GM21390 (cell line): ENCODE results near the gene EMX1.

Experiments used
- ATAC-seq: cut with Tn5 transposase; IDR thresholded peaks from one replicate; pipeline ENCODE4 v1.9.1; 2021; ENCODE audit not compliant: unreplicated experiment

Gene EMX1

DNA sequence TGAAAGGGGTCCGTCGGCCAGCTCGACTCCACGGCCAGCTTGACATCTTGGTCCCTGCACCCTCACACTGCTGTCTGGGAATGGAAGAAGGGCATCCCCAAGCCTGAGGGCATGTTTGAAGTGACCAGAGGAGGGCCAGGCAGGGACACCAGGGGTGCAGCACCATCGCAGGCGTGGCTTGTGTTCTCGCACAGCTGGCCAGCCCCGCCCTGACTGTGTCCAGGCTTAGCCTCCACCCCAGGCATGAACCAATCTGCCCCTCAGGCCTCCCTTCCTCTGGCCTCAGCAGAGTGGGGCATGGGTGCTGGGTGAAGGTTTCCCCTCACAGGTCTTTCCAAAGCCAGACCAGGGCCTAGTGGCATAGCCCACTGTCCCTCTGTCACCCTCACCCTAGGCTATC is 25.0 kb downstream of the EMX1 start:
- ATAC-seq: no peak

DNA sequence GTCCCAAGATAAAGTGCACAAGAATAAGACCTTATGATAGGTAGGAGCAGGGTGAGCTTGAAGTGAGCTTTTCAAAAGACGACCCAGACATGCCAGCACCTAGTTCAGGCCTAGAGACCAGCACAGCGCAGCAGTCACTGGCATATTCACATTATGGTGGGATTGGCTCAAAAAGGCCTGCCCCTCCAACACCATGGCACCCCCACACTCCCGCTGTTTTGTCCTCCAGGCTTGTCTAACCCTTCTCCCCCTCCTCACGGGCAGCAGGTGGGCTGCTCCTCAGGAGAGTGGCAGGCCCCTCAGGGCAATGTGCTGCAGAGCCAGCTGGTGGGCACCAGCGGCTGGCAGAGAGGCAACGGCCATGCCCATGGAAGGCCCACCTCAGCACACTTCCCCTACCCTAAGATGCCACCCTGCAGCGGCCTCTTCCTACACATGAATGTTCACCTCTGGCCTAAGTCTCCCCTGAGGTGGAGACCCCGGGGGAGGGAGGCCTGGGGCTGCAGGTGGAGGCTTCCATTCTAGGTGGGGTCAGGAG is 25.6 kb downstream of the EMX1 start:
- ATAC-seq: no peak

DNA sequence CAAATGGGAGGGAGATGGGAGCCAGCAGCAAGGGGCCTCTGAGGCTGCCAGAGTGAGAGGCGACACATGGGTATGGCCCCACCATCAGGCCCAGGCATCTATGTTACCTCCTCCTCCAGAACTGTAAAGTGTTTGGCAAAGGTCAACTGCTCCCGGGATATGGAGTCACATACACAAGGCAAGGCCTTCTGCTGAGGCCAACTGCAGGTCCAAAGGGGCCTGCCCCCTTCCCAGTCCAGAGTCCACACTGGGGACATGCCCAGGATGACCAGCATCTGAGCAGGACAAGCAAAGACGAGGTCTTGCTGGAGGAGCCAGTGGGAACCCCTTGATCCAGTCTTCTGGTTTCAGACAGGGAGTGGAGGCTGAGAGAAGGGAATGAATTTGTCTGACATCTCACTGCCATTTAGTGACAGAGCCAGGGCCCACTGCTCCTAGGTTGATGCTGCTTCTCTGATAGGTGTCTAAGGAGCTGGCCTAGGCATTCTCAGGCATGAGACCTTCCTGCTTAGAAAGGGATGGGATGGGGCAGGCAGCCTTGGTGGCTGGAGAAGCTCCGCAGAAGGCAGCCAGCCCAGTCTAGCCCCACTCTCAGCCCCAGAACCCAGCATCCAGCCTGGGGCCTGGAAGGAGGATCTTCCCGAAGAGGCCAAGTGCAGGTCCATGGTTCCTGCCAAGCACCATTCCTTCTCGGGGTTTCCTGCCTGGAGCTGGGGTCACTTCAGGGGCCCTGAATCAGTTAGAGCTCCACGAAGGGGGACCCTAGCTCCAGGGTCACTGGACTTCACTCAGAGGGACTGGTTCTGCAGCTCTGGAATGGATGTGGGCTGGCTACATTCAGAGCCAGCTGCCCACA is 26.4 kb downstream of the EMX1 start:
- no peak for ATAC-seq

DNA sequence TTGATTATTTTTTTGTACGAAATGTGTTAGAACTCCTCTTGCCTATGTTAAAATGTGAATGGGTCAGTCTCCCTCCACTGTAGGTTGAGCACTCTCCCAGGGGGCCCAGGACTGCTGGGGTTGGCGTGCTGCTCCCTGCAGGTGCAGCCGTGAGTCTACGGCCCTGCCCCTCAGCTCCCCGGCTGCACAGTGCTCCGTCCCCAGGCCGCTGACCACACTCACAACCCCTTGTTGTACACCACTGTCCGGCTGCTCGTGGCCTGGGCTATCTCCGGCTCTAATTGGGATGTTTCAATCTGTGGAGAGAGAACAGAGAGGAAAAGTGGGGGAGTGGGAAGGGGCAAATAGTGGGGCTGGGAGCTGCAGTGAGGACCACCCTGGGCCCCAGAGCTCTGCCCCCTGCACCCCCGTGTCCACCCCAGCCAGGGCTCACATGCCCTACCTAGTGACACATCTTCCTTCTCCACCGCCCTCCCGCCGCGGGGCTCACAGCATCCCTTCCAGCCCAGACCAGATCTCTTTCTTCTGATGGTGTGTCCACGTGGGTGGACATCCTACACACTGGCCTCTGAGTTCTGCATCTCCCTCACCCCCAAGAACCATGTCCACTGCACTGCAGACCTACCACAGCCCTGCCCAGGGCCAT is 27.6 kb downstream of the EMX1 start:
- ATAC-seq: no peak

DNA sequence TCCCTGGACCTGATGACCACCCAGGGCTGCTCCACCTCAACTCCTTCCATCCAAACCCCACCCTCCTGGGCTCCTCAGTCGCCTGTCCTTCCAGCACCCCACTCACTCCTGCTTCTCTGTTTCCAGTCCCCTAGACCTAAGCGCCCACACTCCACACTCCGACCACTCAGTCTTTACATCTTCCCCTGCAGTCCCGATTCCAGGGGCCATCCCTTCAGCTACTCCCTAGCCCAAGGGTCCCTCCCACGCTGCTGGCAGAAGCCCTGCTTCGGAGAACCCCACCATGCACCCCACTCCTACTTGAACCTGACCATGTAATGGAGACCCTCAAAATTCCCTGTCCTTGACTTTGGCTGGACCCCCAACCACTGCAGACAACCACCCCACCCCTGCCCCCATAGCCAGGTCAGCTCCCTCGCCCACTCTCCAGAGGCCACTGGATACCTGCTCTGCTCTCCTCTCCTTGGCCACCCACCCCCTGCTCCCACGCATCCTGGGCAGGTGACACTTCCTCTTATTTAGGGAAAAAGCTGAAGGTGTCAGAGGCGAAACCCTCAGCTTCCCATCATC is 28.2 kb downstream of the EMX1 start:
- no peak for ATAC-seq

DNA sequence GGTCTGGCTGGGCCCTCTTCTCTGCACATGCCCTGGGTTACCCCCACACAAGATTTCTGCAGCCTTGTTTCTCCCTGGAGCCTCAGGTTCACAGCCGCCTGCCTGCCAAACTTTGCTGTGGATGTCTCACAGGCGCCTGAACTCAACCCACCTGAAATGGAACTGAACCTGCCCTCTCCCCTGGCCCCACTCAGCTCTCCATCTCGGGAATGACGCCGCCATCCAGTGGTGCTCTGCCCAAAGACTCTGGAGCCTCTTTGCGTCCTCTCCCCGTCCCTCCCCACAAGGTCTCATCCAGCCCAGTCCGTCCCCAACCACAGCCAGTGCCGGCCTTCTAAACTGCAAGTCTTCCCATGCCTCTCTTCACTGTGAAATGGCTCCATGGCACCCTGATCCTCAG is 29.1 kb downstream of the EMX1 start:
- no peak for ATAC-seq

DNA sequence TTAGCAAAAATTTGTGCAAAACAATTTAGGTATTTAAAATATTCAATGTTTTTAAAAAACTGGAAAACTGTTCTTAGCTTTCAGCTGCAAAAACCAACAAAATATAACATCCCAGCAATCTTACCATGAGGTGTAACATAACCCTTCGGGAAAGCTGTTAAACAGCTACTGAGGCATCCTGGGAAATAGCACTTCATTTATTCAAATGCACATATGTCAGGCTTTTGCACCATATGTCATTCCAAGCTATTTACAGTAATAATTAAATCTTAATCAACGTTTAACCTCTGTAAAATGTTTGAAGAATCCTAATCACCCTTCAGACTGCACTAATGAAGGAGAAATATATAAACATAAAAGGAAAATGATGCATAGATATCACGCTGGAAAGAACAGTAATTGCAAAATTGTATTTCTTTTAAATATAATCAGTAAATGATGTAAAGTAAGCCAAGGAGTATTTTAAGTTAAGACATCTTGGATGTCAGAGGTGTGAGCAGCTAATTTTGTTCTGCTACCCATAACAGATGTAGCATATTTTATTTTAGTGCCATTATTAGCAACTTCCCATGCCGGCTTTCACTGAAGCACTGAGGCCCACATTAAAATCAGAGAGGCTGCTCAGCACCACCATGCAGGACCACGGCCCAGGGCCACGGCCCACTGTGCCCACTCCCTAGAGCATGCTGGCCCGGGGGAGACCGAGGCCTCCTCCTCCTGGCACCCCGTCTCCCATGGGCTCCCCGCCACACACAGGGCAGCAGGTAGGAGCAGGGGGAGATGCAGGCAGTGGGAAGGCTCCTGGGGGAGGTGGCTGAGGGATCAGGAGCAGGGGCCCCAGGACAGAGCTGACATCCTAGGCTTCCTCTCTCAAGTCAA is 30.9 kb downstream of the EMX1 start:
- no peak for ATAC-seq

DNA sequence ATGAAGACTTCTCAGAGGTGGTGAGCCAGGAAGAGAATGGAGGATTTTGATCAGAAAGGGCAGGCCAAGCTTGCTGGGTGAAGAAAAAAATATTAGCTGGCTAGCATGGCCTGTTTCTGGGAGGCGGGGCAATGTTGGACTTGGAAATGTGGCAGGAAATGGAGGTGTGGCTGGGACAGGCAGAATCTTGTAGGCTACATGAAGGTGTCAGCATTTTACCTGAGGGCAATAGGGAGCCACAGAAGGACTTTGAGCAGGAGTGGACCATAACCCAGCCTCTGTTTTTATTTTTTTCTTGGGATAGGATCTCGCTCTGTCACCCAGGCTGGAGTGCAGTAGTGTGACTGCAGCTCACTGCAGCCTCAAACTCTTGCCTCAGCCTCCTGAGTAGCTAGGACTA is 31.7 kb downstream of the EMX1 start:
- ATAC-seq: no peak

DNA sequence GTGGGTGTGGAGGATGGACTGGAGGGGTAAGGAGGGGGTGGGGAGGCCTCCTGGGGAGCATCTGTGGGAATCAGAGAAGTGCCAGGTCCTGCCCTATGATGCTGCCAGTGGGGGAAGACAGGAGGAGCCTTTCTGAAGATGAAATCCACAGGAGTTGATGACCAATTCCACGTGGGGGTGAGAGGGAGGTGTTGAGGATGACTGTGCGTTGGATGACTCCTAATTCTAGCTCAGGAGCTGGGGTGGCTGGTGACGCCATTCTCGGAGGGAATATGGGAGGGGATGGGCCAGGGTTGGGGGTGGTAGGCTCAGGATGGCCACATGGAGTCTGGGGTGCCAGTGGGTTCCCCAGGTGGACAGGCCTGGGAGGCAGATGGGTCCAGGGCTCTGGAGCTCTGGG is 32.3 kb downstream of the EMX1 start:
- ATAC-seq: no peak

DNA sequence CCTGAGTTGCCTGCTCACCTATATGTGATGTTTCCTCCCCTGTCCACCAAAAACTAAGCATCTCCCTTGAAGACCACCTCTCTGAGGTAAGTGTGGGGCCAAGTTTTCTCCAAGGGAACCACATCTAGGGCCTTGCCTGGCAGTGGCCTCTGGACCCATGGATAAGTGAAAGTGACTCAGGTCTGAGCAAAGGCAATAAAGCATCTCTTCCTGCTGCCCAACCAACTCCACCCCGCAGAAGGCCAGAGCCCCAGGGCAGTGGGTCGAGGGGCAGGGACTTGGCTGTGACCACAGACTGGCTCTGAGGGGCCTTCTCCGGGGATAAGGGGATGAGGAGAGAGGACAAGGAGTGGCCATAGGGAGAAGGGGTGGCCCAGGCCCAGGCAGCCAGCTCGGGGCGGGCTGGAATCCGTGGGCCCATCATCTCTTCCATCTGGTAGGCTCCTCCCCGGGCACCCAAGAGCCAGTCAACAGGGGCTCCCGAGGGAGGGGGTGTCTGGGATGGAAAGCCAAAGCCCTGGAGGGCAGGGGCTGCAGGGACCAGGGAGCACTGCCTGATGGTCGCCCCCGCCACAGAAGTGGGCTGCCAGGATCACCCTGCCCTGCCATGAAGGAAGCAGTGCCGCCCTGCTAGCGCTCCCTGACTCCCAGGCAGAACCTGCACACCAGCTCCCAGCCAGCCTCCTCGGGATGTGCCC is 33.4 kb downstream of the EMX1 start:
- ATAC-seq: no peak

DNA sequence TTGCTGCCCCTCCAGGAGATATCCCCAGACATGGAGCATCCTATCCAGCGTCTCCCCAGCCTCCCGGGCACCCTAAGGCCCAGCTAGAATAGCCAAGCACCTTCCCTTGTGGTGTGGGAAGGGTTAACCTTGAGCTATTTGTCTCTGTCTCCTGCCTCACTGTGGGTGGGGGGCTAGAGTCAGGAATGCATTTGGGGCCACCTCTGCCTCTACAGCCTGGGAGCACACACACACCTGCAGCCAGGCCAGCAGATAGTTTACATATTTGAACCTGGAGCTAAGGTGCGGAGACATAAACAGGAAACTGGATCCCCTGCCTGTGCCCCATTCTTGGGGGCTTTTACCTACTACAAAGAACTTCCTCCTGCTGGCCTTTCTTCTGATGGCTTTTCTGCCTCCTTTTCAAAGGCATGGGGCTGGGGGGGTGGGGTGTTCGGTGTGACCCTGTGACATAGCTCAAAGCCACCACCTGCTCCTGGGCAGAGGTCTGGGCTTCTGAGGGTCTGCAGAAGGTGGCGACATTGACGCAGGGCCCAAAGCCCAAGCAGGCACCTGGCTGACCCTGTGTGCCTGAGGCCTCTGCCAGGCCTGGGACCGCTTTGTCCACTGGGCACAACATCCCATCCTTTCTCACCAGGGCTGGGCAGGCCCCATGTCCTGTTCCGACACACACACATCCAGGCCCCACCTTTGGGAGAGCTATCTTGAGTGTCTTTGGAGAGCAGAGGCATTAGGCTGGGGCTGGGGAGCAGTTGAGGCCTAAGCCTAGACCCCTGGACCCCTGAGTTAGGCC is 34.2 kb downstream of the EMX1 start:
- no peak for ATAC-seq

DNA sequence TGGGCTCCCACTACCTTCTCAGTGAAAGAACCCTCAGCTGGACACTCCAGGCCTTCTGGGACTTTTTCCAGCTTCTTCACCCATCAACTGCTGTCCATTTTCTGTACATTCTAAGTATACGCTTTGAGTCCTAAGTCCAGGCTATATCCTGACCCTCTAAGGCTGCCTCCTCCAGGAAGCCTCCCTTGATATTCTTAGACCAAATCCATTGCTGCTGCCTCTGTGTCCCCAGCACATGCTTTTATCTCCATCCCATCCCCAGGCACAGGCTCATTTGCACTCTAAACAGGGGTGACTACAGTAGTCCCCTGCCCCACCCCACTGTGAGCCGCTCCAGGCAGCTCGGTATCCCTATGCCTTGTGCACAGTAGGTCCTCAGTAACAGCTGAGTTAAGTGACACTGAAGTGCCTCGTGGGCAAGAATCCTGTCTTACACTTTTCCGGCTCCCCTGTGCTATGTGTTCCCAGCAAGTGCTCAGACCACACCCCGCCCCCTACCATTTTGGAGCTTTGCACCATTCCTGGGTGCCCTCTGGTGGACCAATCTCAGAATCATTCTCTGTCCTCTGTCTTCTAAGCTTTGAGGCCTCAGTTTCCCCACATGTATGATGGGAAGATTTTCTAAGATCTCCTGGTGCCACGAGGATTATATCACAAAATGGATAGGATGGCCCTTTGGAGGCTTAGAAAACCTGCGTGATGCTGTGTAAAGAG is 34.9 kb downstream of the EMX1 start:
- no peak for ATAC-seq

DNA sequence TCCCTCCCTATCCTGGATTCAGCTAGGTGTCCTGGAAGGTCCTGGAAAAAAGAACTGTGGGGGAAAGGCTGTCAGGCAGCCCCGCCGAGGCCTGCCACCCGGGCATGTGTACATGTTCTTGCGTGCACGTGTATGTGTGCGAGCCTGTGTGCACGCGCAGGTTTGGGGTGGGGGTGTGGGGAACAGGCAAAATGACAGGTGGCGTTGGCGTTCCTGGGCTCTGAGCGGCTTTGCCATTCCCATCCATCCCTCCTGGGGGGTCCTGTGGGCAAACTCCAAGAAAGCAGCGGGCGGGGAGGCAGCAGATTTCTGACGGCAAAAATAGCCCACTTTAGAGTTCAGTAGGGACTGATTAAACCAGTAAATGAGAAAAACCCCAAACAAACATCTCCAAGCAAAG is 35.6 kb downstream of the EMX1 start:
- ATAC-seq: no peak

DNA sequence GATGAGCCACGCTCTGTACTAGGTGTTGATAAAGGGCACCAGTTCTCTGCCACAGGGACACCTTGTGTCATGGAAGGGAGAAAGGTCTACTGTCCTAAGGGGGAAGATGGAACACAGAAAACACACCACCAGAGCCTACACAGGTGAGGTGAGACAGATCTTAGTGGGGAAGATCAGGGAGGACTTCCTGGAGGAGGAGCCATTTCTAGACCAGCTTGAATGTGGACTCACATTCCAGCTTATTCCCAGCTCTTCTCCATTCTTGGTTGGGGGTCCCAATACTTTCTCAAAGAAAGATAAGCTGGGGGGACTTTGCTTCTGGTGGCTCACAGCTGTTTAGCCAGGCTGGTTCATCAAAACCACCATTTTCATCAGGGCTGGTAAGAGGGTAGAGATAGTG is 36.2 kb downstream of the EMX1 start:
- no peak for ATAC-seq

DNA sequence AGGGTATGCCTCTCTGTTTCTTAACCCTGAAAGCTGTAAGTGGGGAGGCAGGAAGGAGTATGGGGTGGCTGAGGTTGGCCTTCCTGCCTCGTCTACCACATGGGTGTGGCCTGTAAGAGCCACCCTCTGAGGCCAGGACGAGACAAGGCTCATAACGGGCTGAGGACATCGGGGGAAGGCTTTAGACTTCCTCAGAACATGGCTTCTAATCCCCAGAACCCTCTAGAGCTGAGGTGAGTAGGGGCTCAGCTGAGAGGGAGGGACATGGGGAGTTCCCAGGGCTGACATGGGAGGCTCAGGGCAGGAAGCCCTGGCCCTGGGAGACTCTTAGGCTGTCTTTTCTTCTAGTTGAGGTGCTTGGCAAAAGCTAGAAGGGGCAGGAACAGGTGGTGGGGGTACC is 36.7 kb downstream of the EMX1 start:
- no peak for ATAC-seq

DNA sequence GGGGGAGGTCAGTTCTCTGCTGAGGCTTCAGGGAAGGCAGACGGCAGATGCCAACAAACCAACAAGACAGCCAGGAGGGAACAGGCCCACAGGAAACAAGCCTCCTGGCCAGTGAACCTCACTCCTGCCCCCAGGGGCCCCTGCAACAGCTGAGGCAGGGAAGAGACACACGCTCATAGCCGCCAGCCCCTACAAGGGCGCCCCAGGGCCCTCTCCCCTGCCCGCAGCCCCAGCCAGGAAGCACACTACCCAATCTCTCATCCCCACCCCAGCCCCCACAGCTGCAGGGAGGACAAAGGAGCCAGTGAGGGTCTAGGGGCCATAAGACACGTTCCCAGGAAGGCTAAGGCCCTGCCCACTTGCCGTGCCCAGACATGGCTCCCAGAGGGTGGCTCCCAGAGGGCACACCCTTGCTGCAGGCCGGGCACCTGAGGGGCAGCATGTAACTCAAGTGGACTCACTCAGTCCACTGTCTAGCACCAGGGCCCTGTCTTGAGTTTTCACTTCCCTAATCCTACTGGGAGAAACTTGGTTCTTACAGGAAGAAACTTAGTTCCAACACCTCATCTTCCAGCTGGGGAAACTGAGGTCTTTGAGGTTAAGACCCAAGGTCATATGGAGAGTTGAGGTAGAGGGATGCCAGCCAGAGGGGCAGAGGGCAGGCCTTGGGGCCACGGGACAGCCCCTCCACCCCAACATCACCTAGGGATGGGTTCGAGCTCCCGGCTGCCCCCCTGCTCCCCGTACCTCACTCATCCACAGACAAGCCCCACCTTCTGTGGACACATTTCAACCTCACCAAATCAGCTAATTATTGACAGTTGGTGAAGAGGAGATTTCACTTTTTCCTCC is 37.3 kb downstream of the EMX1 start:
- no peak for ATAC-seq

DNA sequence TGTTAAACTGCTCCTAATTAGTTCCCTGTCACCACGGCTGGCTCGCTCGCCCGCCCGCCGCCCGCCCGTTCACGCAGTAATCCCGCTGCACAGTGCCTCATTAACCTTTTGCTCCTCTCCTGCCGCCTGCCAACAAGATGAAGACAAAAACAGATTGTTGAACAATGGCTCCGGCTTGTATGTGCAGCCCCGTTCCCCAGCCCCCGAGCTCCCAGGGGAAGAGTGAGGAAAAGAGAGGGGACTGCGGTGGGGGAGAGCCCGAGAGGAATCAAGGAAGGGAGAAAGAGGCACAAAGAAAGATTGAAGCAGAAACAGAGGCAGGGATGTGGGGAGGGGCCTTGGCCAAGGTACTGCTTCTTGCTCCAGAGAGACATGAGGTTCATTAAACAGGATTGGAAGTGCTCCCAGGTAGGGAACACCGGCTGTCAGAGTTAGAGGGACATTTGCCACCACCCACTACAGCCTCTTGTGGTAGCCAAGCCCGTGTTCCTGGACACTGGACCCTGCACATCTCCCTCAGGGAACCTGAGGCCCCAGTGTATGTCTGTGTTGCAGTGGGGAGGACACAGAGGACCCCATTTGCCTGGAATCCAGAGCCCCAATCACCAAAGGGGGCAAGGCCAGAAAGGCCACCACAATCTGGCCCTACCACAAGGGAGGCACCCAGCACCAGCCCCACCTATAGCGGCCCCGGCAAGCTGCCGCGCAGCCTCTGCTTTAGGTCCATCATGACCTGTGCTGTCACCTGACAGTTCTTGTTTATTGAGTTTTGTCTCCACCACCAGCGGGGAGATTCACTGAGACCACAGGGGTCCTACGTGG is 38.1 kb downstream of the EMX1 start:
- ATAC-seq: no peak
